Panc1 (cell line): ENCODE data around the gene NPIPA1.
"Not testable (repeated sequence)": the region's sequence is repeated elsewhere in the genome, so short reads cannot be mapped to it uniquely, and the experiment has no call there.

Experiments
- CTCF ChIP-seq: fragments of 450-650 bp; IDR thresholded peaks from 2 replicates; pipeline ENCODE4 v1.5.1; 2017; ENCODE audit warnings: mild to moderate bottlenecking
- POLR2AphosphoS5 ChIP-seq: IDR thresholded peaks from 2 replicates; pipeline ENCODE4 v1.6.1; 2012; ENCODE audit warnings: mild to moderate bottlenecking, low read depth, low read length, moderate library complexity
- TCF7L2 ChIP-seq: IDR thresholded peaks from 2 replicates; pipeline ENCODE4 v1.6.1; 2011; ENCODE audit warnings: mild to moderate bottlenecking, low read depth, low read length, inconsistent platforms
- TF ChIP-seq, protein P1 (sequence below), 2 experiments: IDR thresholded peaks; 2 replicates each; pipeline ENCODE4 v1.6.1; 2011 to 2012; ENCODE audit warnings: low read depth in 2 of 2, control low read depth in 1 of 2, low read length in 1 of 2, mild to moderate bottlenecking in 1 of 2, moderate library complexity in 1 of 2; ENCODE audit not compliant: insufficient read depth in 1 of 2

- TF ChIP-seq CTCF, POLR2AphosphoS5, TCF7L2: not testable (repeated sequence)
- TF ChIP-seq, protein P1, sequence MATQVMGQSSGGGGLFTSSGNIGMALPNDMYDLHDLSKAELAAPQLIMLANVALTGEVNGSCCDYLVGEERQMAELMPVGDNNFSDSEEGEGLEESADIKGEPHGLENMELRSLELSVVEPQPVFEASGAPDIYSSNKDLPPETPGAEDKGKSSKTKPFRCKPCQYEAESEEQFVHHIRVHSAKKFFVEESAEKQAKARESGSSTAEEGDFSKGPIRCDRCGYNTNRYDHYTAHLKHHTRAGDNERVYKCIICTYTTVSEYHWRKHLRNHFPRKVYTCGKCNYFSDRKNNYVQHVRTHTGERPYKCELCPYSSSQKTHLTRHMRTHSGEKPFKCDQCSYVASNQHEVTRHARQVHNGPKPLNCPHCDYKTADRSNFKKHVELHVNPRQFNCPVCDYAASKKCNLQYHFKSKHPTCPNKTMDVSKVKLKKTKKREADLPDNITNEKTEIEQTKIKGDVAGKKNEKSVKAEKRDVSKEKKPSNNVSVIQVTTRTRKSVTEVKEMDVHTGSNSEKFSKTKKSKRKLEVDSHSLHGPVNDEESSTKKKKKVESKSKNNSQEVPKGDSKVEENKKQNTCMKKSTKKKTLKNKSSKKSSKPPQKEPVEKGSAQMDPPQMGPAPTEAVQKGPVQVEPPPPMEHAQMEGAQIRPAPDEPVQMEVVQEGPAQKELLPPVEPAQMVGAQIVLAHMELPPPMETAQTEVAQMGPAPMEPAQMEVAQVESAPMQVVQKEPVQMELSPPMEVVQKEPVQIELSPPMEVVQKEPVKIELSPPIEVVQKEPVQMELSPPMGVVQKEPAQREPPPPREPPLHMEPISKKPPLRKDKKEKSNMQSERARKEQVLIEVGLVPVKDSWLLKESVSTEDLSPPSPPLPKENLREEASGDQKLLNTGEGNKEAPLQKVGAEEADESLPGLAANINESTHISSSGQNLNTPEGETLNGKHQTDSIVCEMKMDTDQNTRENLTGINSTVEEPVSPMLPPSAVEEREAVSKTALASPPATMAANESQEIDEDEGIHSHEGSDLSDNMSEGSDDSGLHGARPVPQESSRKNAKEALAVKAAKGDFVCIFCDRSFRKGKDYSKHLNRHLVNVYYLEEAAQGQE (IDR thresholded peaks at IDR 0.05; ENCODE audit: insufficient read depth in 1 of 2, low read depth in 2 of 2, low read length in 1 of 2), result not testable (repeated sequence)
These were observed 39.1 kb upstream of the NPIPA1 start for GRCh38 chr16:14898162-14898561.
